ENCODE measurements around the gene VPS45.

Gene VPS45

DNA sequence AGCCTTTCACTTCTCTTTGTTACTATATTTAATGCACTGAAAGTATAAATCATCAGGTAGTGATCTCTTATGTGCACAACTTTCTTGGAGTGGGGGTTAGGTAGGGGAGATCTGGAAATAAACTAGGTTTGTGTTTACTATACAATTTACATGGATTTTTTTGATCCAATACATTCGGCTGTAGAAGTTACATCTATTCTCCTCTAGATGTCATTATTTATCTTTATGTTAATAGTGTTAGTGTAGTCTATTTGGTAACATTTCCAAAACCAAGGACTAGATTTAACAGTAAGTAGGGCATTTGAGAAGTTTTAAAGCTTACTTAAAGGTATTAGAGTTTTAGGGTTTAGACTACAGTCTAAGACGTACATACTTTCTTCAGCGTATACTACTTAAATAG, 5.4 kb downstream of the VPS45 start:
- no peak for DNase-seq (ENCODE audit: low read depth)

GRCh38 chr1:150073516-150073915, 5.9 kb downstream of the VPS45 start:
- DNase-seq (ENCODE audit: low read depth) = no peak

GRCh38 chr1:150076066-150076465, 8.5 kb downstream of the VPS45 start:
- no peak for DNase-seq (ENCODE audit: low read depth)

DNA sequence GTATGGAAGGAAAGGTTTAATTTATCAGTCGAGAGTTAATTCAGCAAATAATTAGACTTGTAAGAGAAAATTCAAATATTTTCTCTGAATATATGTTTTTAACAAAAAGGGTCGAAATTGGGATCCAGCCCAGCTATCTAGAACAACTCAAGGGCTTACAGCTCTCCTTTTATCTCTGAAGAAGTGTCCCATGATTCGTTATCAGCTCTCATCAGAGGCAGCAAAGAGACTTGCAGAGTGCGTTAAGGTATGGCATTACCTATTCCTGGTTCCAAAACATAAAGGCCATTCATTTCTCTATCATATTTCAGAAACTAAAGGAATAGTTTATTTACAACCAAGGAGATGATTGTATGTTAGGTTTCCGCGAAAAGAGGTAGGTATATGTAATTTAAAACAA, 9.4 kb downstream of the VPS45 start:
- DNase-seq (ENCODE audit: low read depth) = no peak

- no peak for DNase-seq (ENCODE audit: low read depth)
These were observed 13.2 kb downstream of the VPS45 start for GRCh38 chr1:150080784-150081183.

GRCh38 chr1:150082494-150082893, 14.9 kb downstream of the VPS45 start:
- DNase-seq (ENCODE audit: low read depth) = no peak

GRCh38 chr1:150083907-150084306, 16.3 kb downstream of the VPS45 start:
- no peak for DNase-seq (ENCODE audit: low read depth)

DNA sequence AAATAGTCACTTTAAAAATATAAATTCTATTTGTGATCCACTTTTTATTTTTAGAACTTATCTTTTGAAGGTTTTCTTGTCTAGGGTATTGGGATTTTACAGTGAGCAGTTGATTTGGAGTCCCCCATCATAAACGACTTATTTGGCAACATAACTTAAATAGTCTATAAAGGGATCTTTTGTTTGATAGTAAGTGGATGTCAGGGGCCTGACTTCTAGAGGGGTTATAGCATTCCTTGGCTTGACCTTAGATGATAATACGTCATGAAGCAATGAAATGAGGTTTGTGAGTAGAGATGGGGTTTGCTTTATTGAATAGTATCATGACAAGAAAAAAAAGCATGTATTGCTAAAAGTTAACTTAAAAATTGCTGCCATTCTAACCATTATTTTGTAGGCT, 17.8 kb downstream of the VPS45 start:
- no peak for DNase-seq (ENCODE audit: low read depth)

GRCh38 chr1:150087415-150087814, 19.8 kb downstream of the VPS45 start:
- DNase-seq (ENCODE audit: low read depth) = no peak

GRCh38 chr1:150089846-150090520, 22.4 kb downstream of the VPS45 start:
- DNase-seq (ENCODE audit: low read depth) = no peak

DNA sequence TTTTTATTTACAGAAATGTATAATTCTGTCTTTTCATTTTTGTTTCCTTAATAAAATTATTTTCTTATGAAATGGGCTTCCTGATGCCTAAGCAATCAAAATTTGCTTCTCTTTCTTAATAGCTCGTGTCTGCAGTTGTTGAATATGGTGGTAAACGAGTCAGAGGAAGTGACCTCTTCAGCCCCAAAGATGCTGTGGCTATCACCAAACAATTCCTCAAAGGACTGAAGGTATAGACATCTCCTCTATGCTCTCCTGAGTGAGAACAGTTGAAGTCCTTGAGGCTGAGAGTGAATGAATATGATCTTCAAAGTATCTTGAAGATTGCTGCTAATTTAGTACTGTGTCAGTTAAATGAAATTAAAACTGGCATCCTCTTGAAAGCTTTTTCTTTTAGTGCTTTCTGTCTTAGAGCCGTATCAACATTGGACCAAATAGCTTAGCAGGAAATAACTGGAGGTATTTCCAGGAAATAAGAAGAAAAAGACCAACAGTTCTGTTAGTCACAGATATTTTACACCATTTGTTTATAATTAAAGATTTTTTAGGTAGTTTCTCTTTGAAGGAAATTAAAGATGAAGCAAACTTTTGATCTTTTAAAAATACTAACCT, 24.7 kb downstream of the VPS45 start:
- no peak for DNase-seq (ENCODE audit: low read depth)

DNA sequence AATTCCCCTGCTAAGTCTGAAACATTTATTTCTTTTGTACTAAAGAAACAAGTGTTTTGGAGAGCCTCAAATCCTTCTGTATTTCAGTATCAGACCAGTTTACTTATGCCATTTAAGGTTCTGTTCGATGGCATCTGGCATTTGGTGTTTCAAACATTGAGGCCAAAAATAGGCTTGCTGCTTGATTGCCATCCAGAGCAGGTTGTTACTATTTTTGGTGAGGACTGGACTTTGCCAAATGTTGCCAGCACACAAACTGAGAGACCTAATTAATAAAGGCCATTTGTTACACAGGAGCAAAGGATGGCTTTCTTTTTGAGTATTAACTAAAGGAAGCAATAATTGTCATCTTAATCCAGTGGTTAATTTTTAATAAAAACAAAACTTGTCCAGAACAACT, 26.2 kb downstream of the VPS45 start:
- no peak for DNase-seq (ENCODE audit: low read depth)

GRCh38 chr1:150094734-150095265, 27.2 kb downstream of the VPS45 start:
- no peak for DNase-seq (ENCODE audit: low read depth)

DNA sequence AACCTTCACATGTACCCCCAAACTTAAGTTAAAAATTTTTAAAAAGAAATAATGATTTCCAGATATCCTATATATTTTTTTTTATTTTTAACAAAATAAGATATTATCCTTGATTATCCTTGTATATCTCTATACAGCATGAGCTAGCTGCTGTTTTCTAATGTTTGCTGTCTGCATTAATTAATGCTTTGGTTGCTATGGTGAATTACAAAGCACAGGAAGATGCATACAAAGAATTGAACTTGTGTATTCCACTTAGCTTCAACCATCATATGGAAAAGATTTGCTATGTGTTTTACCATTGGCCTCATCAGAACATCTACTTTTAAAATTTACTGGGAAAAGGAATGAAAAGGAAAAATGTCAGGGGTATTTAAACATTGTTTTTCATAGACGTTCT, 35.4 kb downstream of the VPS45 start:
- DNase-seq (ENCODE audit: low read depth) = no peak

DNA sequence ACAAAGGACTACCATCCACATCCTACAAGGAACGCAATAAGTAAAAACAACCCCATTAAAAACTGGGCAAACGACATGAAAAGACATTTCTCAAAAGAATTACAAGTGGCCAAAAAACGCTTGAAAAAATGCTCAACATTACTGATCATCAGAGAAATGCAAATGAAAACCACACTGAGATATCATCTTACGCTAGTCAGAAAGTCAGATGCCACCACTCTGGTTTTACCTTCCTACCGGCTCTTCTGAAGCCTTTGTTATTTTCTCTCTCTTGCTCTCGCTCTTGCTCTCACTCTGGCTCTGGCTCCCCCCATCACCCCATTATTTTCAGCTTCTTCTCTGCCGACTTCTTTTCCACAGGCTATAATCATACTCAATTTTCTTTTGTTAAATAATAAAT, 38.8 kb downstream of the VPS45 start:
- DNase-seq (ENCODE audit: low read depth) = no peak

DNA sequence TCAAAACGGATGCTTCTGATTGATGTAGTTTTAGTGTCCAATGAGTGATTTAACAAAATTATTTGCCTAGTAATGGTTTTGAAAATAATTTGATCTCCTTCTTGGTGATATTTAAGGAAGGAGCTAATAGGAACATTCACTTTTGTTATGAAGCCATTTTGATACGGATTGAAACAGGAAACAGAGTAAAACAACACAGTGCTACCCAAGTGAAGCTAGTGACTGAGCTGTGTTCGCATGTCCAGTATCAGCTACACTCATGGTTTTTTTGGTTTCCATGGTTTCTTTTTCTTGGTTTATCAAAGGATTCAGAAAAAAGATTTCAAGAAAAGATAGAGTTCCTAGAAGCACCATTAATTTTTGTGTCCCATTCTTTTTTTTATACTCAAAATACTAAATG, 42.0 kb downstream of the VPS45 start:
- DNase-seq (ENCODE audit: low read depth) = no peak

- no peak for DNase-seq (ENCODE audit: low read depth)
These were observed 42.5 kb downstream of the VPS45 start for GRCh38 chr1:150110116-150110515.

GRCh38 chr1:150111670-150112069, 44.1 kb downstream of the VPS45 start:
- no peak for DNase-seq (ENCODE audit: low read depth)

DNA sequence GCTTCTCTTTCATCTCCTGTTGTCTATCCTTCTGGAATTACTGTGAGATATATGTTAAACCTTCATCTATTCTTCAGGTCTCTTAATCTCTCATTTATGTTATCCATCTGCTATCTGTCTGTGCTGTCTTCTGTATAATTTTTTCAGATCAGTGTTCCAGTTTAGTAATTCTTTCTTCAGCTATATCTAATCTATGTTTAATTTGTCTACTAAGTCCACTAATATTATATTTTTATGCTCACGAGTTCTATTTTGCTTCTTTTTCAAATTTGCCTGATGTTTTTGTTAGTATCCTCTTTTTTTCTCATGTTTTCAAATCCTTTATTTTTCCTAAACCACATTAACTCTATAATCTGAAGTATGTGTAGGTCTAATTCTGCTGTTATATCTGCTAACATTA, 47.5 kb downstream of the VPS45 start:
- DNase-seq (ENCODE audit: low read depth) = no peak

DNA sequence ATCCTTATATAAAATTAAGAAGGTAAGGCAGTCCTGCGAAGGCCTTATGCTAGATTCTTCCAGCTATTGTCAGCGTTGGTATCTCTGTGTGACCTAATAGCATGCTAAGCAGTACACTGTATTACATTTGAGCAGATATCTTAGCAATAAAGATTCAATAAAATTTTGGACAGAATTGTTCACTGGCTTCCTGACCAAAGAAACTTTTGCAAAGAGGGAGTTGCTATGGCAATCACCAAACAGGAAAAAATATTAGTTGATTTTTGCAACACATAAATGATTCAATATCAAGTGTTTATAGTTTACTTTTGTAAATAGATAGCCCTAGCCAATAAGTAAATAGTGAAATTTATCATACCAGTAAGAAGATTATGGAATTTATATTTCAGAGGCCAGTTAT, 51.1 kb downstream of the VPS45 start:
- no peak for DNase-seq (ENCODE audit: low read depth)

DNA sequence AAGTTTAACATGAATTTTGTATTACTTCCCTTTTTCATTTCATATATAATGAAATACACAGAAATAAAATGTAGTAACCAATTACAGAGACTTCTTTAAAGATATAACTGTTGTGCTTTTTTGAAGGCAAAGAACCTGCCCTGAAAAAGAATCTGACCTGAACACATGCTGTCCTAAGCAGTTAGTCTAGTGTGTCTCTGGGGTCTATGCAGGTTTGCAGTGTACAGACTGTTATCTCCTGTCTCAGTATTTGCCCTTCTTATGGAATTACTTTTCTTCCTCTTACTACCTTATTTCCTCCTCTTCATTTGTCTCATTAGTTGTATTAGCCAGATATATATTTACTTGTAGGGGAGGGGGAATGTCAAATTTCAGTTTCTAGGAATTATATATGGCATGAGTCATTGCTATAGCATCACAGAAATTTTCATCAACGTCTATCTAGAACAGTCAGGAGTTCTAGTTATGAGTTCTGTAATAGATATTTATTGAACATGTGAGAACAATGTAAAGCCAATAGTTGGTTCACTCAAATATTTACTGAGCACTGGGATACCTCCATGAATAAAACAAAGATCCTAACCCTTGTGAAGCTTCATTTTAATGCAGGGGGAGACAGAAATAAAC, 53.8 kb downstream of the VPS45 start:
- no peak for DNase-seq (ENCODE audit: low read depth)

DNA sequence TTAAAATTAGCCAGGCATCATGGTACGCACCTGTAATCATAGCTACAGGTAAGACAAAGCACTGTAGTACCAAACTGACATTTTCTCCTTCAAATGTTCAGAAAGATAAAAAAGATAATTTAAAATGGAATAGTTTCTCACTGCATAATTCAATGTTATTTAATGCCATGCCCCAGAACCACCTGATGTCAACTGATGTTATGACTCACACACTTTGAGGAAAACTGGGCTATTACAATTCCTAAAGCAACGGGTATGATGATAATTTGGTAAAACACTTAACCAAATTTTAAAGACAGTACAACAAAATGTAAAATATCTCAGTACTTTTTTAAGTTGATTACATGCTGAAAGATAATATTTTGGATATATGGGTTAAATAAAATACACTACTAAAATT, 59.2 kb downstream of the VPS45 start:
- DNase-seq (ENCODE audit: low read depth) = no peak

DNA sequence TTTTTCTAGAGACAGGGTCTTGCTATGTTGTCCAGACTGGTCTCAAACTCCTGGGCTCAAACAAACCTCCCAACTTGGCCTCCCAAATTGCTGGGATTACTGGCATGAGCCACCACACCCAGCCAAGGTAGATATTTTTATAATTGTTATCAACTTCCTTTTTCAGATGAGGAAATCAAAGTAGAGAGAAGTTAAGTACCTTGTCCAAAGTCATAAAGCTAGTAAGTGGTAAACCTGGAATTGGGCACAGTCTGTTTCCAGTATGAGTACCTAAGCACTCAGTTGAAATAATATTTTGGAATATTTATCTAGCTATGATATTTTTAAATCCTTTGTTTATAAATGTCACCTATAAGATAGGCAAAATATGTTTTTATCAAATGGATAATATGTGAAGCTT, 59.9 kb downstream of the VPS45 start:
- no peak for DNase-seq (ENCODE audit: low read depth)

- DNase-seq (ENCODE audit: low read depth) = peak; percentile 14
These were observed 60.3 kb downstream of the VPS45 start for GRCh38 chr1:150127868-150128267.
